BE2C (cell line): ENCODE measurements around the gene ADAMTS8.

Experiments used
- DNase-seq: peaks from one replicate; pipeline ENCODE4 v3.0.0-alpha.2; 2020
- H3K27me3 ChIP-seq: fragments of 250-450 bp; sonication (Bioruptor Pico); 2 replicates; pipeline ENCODE4 v1.5.1; 2020; ENCODE audit warnings: mild to moderate bottlenecking
- H3K36me3 ChIP-seq: fragments of 250-450 bp; sonication (Bioruptor Pico); 2 replicates; pipeline ENCODE4 v1.5.1; 2020; ENCODE audit warnings: mild to moderate bottlenecking
- H3K4me1 ChIP-seq: fragments of 250-450 bp; sonication (Bioruptor Pico); 2 replicates; pipeline ENCODE4 v1.5.1; 2020
- H3K4me3 ChIP-seq: 2 replicates; pipeline ENCODE4 v1.5.1; 2011; ENCODE audit warnings: low read depth, low read length
- H3K9me3 ChIP-seq: fragments of 250-450 bp; sonication (Bioruptor Pico); 2 replicates; pipeline ENCODE4 v1.5.1; 2020
- TF ChIP-seq, protein P1 (sequence below): IDR thresholded peaks from 2 replicates; pipeline ENCODE4 v1.5.1; 2012; ENCODE audit warnings: mild to moderate bottlenecking, low read depth, low read length

ADAMTS8 gene

GRCh38 chr11:130451231-130452019 lies 23.0 kb upstream of the ADAMTS8 start:
- Histone ChIP-seq H3K4me3 (no peak overlapping the region), H3K27me3 (peaks cover 40% of the 10 kb centered on the region), H3K4me1 (peaks cover 8% of the 10 kb centered on the region), H3K36me3 (no peaks in the 10 kb centered on the region), H3K9me3 (no peaks in the 10 kb centered on the region)
- TF ChIP-seq, protein P1, sequence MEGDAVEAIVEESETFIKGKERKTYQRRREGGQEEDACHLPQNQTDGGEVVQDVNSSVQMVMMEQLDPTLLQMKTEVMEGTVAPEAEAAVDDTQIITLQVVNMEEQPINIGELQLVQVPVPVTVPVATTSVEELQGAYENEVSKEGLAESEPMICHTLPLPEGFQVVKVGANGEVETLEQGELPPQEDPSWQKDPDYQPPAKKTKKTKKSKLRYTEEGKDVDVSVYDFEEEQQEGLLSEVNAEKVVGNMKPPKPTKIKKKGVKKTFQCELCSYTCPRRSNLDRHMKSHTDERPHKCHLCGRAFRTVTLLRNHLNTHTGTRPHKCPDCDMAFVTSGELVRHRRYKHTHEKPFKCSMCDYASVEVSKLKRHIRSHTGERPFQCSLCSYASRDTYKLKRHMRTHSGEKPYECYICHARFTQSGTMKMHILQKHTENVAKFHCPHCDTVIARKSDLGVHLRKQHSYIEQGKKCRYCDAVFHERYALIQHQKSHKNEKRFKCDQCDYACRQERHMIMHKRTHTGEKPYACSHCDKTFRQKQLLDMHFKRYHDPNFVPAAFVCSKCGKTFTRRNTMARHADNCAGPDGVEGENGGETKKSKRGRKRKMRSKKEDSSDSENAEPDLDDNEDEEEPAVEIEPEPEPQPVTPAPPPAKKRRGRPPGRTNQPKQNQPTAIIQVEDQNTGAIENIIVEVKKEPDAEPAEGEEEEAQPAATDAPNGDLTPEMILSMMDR, result no peak
- no peak for DNase-seq

DNA sequence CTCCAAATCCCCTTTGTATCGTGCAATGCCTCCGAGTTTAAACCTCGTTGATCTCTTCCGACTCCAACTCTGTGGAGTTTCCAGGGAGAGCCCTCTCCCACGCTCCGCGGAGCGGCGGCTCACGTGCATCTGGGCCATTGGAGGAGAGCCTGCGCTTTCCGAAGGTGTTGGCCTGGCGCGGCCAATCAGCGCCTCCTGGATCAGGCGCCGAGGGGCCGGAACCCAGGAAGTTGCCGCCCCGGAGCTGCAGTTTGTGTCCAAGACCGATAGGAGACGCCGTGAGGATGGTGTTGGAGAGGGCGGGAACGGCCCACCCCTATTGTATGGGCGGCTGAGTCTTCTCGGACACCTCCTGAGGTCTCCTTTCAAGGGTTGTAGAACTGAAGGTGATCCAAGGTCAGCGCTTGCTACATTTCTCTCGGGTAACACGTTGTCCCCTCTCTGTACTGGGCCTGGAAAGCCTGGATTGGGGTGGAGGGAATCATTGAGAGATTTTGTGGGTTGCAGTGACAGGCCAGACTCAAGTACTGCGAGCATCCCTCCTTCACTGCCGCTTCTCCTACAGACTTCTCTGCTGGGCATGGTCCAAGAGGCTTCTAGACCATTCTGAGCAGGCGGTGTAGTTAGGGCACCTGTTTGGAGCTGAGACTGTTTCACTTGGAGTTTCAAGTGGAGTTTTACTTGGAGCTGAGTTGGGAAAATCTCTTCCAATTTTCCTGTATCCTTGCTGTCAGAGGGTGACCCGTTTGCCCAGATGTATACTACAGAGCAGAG lies 21.8 kb upstream of the ADAMTS8 start:
- Histone ChIP-seq H3K4me3 (no peak overlapping the region), H3K36me3 (no peaks in the 10 kb centered on the region), H3K27me3 (peaks cover 40% of the 10 kb centered on the region), H3K9me3 (no peaks in the 10 kb centered on the region), H3K4me1 (peaks cover 8% of the 10 kb centered on the region)
- TF ChIP-seq, protein P1, result peak; percentile 21
- DNase-seq, result no peak

DNA sequence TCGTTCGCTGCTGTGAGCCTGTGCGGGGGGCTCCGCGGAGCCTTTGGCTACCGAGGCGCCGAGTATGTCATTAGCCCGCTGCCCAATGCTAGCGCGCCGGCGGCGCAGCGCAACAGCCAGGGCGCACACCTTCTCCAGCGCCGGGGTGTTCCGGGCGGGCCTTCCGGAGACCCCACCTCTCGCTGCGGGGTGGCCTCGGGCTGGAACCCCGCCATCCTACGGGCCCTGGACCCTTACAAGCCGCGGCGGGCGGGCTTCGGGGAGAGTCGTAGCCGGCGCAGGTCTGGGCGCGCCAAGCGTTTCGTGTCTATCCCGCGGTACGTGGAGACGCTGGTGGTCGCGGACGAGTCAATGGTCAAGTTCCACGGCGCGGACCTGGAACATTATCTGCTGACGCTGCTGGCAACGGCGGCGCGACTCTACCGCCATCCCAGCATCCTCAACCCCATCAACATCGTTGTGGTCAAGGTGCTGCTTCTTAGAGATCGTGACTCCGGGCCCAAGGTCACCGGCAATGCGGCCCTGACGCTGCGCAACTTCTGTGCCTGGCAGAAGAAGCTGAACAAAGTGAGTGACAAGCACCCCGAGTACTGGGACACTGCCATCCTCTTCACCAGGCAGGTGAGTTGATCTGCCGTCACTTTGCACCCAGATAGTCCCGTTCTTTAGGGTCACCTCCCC lies 21.0 kb upstream of the ADAMTS8 start:
- TF ChIP-seq, protein P1, result no peak
- H3K9me3 ChIP-seq, result no peaks in the 10 kb centered on the region
- H3K4me1 ChIP-seq, result peaks cover 6% of the 10 kb centered on the region
- H3K4me3 ChIP-seq, result peak overlapping the region; percentile 57
- DNase-seq, result no peak
- peaks cover 39% of the 10 kb centered on the region for H3K27me3 ChIP-seq
- H3K36me3 ChIP-seq, result no peaks in the 10 kb centered on the region

DNA sequence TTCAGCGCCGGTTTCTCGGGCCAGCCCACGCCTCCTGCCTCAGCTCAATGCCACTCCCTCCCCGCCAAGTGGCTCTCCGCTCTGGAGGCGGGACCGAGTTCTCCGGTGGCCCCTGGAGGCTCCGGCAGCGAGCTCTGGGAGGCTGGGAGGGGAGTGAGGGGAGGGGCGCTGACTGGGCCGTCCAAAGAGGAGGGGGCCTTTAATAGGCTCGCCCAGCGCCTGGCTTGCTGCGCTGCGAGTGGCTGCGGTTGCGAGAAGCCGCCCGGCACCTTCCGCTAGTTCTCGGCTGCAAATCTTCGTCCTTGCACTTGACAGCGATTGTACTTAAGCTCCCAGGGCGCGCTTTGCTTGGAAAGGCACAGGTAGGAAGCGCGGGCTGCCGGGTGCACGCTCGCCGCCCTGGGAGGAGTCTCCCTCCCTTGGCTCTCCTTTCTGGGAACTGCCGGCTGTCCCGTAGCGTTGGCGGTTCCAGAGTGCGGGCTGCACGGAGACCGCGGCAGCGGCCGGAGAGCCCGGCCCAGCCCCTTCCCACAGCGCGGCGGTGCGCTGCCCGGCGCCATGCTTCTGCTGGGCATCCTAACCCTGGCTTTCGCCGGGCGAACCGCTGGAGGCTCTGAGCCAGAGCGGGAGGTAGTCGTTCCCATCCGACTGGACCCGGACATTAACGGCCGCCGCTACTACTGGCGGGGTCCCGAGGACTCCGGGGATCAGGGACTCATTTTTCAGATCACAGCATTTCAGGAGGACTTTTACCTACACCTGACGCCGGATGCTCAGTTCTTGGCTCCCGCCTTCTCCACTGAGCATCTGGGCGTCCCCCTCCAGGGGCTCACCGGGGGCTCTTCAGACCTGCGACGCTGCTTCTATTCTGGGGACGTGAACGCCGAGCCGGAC lies 20.3 kb upstream of the ADAMTS8 start, which contains the start of gene ADAMTS15:
ADAMTS15 (plus strand) TSS at position 230 of the 894 bp plus-strand sequence; CDS start at position 559, 329 bp downstream.
- peak; percentile 90 for DNase-seq
- no peaks in the 10 kb centered on the region for H3K4me1 ChIP-seq
- TF ChIP-seq, protein P1, result no peak
- peak within 1 kb of the TSS; percentile 57 for H3K4me3 ChIP-seq
- no peaks in the 10 kb centered on the region for H3K9me3 ChIP-seq
- H3K36me3 ChIP-seq, result no peaks in the 10 kb centered on the region
- H3K27me3 ChIP-seq, result peaks cover 34% of the 10 kb centered on the region

DNA sequence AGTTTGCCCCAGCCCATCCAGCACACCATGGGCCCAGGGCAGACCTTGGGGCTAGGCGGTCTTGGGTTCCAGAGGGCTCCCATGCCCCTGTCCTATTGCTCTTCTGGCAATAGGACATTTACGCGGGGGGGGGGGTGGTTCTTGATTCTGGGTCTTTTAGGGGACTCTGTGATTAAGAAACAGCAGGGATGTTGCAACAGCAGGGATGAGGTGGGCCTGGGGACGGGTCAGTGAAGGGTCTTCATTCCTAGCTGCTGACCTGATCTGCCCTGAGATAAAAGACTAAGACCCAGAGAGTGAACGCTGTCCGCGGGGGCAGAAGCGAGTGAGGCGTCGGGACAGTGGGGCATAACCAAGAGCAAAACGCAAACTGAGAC lies 19.6 kb upstream of the ADAMTS8 start:
- TF ChIP-seq, protein P1, result no peak
- H3K9me3 ChIP-seq, result no peaks in the 10 kb centered on the region
- H3K36me3 ChIP-seq, result no peaks in the 10 kb centered on the region
- H3K27me3 ChIP-seq, result peaks cover 34% of the 10 kb centered on the region
- H3K4me3 ChIP-seq, result peak overlapping the region; percentile 57
- H3K4me1 ChIP-seq, result no peaks in the 10 kb centered on the region
- no peak for DNase-seq
